ENCODE results near the gene RALGPS1.
A peak's percentile ranks its signal among the peaks of the same experiment; 100 is the strongest.

The RALGPS1 gene

GRCh38 chr9:127195976-127196825 is 281.6 kb downstream of the RALGPS1 start:
- no peak for DNase-seq

DNA sequence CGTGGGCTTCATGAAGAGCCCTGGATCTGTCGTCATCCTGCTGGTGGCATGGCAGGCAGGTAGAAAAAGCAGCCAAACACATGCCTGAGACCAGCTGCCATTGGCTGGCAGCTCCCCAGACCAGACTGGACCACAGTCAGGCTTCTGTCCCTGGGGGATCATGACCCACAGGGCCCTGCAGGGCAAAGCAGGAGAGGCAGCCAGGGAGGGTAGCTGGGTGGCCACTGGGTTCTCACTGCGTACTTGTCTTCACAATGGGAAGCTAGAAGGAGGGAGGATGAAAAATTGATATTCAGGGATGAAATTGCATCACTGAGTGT is 282.2 kb downstream of the RALGPS1 start:
- DNase-seq, result no peak

DNA sequence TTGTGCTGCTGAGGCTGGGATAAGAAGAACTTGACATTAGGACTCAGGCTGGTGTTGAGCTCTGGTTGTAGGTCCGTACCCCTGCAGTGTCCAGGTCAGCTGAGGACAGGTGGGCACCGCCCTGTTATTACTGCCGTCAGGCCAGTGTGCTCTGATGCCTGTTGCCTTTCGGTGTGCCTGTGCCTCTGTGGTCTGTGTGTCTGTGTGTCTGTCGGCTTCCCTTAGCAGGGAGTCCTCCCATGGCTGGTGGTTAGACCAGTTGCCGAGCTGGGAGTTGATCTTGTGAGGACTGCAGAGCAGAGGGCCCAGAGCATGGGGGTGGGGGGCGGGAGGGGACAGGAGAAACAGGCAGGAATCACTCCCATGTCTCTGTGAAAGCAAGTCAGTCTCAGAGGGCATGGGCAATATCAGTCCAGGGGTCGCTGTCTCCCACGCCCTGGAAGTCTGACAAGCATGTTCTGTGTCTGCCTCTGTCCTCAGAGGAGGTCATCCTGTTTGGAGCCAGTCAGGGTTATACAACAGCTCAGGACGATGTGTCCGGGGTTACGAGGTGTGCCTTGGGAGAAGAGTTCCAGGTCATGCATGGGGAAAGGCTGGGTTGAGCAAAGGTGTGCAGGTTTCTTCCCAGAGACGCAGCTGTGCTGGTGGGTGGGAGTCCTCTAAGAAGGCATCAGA is 282.7 kb downstream of the RALGPS1 start:
- DNase-seq, result no peak

- DNase-seq, result no peak
These were observed 283.4 kb downstream of the RALGPS1 start for GRCh38 chr9:127197861-127198430.

GRCh38 chr9:127198587-127198986 is 284.0 kb downstream of the RALGPS1 start:
- no peak for DNase-seq

DNA sequence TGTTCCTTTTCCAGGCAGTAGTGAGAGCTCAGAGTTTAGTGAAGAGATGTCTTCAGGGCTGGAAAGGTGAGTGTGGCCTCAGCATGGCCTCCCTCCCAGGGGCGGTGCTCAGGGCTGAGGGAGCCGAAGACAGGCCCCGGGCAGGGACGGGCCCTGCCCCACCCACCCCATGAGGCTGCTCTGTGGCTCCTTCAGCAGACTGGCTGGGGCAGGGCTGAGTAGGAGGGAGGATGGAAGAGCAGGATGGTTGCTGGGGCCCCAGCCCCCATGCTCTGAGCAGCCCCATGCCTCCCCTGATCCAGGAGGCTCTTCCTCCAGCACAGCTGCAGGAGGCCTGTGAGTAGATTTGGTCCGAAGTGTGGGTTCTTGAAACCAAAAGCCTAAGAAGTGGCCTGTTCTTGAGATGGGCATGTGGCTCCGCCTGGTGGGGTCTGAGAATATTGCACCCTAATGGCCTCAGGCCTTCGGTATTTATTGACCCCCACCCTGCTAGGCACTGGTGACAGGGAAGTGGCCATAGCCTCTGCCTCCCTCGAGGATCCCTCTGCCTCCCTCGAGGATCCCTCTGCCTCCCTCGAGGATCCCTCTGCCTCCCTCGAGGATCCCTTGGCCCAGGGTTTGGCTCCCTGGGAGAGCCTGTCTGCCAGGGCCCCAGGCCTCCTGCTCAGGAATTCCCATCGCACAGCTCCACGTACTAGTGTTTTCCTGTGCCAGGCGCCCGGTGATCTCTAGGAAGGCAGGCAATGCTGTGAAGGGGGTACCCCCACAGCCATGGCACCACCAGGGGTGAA is 284.6 kb downstream of the RALGPS1 start:
- peak; percentile 88 to 89 for DNase-seq

GRCh38 chr9:127200106-127200862 is 285.7 kb downstream of the RALGPS1 start:
- no peak for DNase-seq

- DNase-seq, result no peak
These were observed 286.5 kb downstream of the RALGPS1 start for GRCh38 chr9:127201071-127201541.

DNA sequence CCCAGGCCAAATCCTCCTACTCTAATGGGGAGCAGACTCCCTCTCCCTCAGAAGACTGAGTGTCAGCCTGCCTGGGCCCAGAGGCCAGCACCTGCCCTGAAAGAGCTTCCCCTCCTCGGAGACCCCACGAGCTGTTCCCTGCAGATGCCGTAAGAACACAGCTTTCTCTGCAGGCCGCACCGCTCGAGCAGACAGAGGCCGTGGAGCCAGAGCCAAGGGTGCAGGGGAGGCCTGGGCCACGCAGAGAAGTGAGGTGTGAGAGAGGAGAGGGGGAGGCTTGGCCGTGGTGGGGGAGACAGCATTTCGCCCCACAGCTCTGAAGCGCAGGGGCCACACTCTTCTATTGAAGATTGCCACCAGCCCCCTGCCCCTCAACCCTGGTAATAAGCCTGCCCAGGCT is 287.1 kb downstream of the RALGPS1 start:
- no peak for DNase-seq

GRCh38 chr9:127202461-127203169 is 288.0 kb downstream of the RALGPS1 start:
- no peak for DNase-seq

DNA sequence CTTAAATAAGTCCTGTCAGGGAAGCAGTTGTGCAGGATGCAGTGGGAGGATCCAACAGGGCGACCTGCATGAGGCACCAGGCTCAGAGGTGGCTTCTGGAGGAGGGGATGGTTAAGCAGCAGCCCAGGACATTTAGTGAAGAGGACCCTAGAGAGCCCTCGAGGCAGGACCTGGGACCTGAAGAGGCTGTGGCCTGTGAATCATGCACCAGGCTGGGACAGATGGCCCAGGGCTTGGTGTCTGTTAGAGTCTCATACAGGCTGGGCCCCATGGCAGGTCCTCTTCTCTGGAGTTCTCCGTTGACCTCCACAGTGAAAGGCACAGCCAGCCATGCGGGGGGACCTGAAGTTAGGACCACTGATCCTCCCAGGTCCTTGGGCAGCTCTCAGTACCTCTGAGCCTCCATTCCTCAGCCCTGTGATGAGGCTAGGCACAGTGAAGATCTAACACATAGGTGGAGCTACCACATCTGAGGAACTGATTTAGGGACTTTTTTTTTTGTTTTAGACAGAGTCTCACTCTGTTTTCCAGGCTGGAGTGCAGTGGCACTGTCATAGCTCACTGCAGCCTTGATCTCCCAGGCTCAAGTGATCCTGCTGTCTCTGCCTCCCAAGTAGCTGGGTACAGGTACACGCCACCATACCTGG is 289.2 kb downstream of the RALGPS1 start:
- no peak for DNase-seq

DNA sequence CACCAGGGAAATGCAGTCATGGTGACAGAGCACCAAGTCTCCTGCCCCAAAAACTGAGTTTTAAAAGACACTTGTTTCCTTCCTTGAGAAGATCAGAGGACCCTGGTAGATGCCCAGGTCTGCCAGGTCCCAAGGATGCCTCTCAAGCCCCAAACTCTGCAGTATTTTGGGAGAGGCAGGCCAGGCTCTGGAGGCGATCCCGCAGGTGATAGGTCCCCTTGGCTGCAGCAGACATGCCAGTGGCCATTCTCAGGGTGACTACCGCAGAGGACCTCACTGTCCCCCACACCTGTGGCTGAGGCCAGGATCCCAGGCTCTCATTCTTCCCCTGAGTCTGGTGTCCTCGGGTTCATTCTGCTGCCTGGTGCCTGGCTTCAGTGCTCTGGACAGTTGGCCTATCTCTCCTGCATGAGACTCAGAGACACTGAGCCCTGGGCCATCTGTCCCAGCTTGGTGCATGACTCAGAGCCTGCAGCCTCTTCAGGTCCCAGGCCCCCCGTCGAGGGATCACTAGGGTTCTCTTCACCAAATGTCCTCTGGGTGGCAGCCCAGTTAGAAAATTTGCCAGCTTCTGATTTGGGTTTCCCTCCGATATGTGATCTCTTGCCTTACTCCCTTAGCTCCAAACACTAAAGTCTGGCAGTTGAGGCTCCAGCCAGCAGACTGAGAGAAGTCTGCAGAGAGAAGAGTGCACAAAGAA is 290.3 kb downstream of the RALGPS1 start:
- DNase-seq, result no peak

DNA sequence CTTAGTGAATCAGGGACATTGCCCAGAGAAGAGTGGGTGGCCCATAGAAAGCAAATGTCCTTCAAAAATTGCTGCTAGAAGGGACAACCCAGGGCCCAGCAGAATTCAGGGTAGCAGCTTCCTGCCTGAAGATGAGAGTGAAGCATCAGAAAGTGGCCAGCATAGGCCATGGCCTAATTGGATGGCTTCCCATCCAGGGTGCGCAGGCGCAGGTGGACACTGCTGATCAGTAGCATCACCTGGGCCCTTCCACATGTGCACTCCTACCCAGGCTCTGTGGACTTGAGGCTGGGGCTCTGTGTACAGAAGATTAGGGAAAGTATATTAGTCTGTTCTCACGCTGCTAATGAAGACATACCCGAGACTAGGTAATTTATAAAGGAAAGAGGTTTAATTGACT is 291.4 kb downstream of the RALGPS1 start:
- no peak for DNase-seq

DNA sequence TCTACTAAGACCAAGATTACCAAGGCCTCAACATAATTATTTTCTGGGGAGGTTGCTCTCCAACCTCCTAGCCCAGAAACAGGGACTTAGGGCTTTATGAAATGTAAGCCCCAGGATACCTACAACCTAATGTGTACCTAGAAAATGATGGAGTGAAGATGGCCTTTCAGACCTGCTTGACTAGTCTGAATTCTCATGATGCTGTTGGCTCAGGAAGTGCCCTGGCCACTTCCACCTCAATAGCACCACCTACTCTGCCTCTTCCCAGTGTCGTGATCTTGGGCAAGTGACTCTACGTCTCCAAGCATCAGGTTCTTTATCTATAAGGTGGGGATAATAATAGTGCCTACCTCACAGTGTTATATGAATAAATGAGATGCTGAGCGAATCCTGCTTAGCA is 292.1 kb downstream of the RALGPS1 start:
- no peak for DNase-seq

DNA sequence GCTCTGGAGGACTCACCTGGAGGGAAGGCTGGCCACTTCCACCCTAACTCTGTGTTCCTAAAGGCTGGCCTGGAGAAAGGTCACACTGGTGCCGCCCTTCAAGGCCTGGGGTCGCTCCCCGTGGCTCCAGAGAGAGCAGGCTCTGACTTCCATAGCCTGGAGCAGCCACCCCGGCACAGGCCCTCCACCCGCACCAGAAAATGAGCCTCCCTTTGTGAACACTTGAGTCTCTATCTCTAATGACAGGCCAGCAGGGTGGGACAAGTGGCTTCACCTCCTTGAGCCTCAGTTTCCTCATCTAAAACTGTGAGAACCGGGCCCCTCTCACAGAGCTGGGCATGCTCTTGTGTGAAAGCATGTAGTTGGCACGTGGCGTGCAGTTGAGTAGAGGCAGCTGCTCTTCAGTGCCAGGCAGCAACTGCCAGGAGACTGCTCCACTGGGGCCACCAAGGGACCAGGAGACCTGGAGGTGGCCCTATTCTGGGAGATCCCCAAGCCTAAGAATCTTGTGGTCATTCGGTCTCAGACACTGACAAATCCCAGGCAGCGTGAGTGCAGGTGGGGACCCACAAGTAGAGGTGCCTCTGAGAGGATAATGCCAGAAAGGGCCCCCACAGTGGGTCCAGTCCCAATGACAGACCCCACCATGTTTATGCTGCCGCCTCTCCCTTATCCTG is 293.3 kb downstream of the RALGPS1 start:
- DNase-seq, result no peak

DNA sequence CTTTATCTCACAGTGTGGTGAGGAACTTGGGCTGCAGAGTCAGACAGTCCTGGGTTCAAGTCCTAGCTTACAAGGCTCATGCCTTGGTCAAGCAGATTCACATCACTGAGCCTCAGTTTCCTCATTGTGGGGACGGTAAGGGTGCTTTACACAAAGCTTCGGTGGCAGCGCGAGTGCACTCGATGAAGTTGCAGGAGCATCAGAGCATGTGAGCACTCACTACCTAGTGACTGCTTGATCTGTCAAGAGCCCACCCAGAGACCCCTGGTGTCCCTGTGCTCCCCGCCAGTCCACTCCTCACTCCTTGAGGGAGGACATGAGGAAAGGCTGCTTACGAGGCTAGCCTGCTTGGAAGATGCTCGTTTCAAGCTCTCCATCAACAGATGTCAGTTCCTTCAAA is 293.8 kb downstream of the RALGPS1 start:
- DNase-seq, result no peak

DNA sequence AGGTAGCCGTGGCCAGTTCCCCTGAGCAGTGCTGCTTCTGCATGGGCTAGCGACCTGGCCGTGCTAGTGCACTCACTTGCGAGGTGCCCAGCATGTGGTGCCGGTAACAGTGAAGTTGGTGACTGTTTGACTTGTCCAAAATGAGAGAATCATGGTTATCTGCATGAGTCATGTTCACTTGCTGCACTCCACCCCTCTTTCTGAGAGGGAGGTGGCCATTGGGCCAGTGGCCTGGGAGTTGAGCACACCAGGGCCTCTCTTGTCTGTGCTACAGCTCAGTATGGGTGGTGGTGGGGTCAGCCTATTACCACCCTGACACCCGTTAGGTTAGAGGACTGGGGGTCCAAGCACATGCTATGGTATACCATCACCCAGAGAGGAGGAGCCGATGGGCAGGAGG is 294.6 kb downstream of the RALGPS1 start:
- DNase-seq, result no peak

GRCh38 chr9:127209948-127210640 is 295.5 kb downstream of the RALGPS1 start:
- DNase-seq, result no peak
